Kidney epithelial cell (primary cell): ENCODE results near the gene HELB. TPM values are rescaled to one million over a fixed set of nuclear protein-coding genes. Genes with fewer than 3 reads are reported as not detected.

ENCODE experiments used
- DNase-seq: peaks from one replicate; pipeline ENCODE4 v3.0.0-alpha.2; 2010; ENCODE audit warnings: low read depth
- H3K27me3 ChIP-seq: 2 replicates; pipeline ENCODE4 v1.6.0; 2011; ENCODE audit warnings: low read length; ENCODE audit not compliant: control insufficient read depth, insufficient read depth
- H3K36me3 ChIP-seq: 2 replicates; pipeline ENCODE4 v1.5.1; 2011; ENCODE audit warnings: low read length; ENCODE audit not compliant: control insufficient read depth, insufficient read depth
- H3K4me3 ChIP-seq: 2 replicates; pipeline ENCODE4 v1.5.1; 2011; ENCODE audit warnings: low read depth, mild to moderate bottlenecking, control low read depth, low read length
- CTCF ChIP-seq: IDR thresholded peaks from 2 replicates; pipeline ENCODE4 v1.5.1; 2011; ENCODE audit warnings: mild to moderate bottlenecking, moderate library complexity, low read length, control low read depth, inconsistent platforms; ENCODE audit not compliant: insufficient read depth, poor library complexity, severe bottlenecking
- total RNA-seq: library from RNA; depleted of rRNA; stranded (reverse); fragments of >200 nt; gene quantifications from 2 replicates; pipeline ENCODE4 v1.2.3, GENCODE V29; 2015

The HELB gene
- total RNA-seq, 1 donor from 2014 or later = 2.5 TPM

- no peak for DNase-seq
- no peaks in the 10 kb centered on the region for H3K27me3 ChIP-seq
- TF ChIP-seq CTCF = no peak
- no peak overlapping the region for H3K4me3 ChIP-seq
- no peaks in the 10 kb centered on the region for H3K36me3 ChIP-seq
Measured at GRCh38 chr12:66367015-66367667, 64.8 kb downstream of the HELB start.

GRCh38 chr12:66371982-66372381, 69.7 kb downstream of the HELB start:
- Histone ChIP-seq H3K27me3 (no peaks in the 10 kb centered on the region), H3K4me3 (no peak overlapping the region), H3K36me3 (no peaks in the 10 kb centered on the region)
- no peak for DNase-seq
- TF ChIP-seq CTCF = no peak

- no peak overlapping the region for H3K4me3 ChIP-seq
- no peaks in the 10 kb centered on the region for H3K36me3 ChIP-seq
- H3K27me3 ChIP-seq = no peaks in the 10 kb centered on the region
- TF ChIP-seq CTCF = no peak
- DNase-seq = no peak
Measured at GRCh38 chr12:66375560-66375959, 73.3 kb downstream of the HELB start.

- no peak for TF ChIP-seq CTCF
Measured at GRCh38 chr12:66379616-66380015, 77.3 kb downstream of the HELB start.

GRCh38 chr12:66380769-66381535, 78.7 kb downstream of the HELB start:
- TF ChIP-seq CTCF = no peak
- no peak overlapping the region for H3K4me3 ChIP-seq
- H3K27me3 ChIP-seq = no peaks in the 10 kb centered on the region
- DNase-seq = no peak
- no peaks in the 10 kb centered on the region for H3K36me3 ChIP-seq

More at GRCh38 chr12:66379616-66380015, 77.3 kb downstream of the HELB start:
- DNase-seq = no peak
- H3K27me3 ChIP-seq = no peaks in the 10 kb centered on the region
- H3K4me3 ChIP-seq = no peak overlapping the region
- H3K36me3 ChIP-seq = no peaks in the 10 kb centered on the region

GRCh38 chr12:66387117-66387516, 84.8 kb downstream of the HELB start:
- H3K4me3 ChIP-seq = no peak overlapping the region
- H3K36me3 ChIP-seq = no peaks in the 10 kb centered on the region
- no peak for TF ChIP-seq CTCF
- DNase-seq = no peak
- H3K27me3 ChIP-seq = no peaks in the 10 kb centered on the region
